HG02759 (cell line): ENCODE measurements around the gene AP3S2.
"Not testable (repeated sequence)": the region's sequence is repeated elsewhere in the genome, so short reads cannot be mapped to it uniquely, and the experiment has no call there.

ENCODE experiments used
- ATAC-seq: cut with Tn5 transposase; IDR thresholded peaks from one replicate; pipeline ENCODE4 v1.9.1; 2021; ENCODE audit warnings: mild to moderate bottlenecking, moderate library complexity; ENCODE audit not compliant: unreplicated experiment

AP3S2 gene

DNA sequence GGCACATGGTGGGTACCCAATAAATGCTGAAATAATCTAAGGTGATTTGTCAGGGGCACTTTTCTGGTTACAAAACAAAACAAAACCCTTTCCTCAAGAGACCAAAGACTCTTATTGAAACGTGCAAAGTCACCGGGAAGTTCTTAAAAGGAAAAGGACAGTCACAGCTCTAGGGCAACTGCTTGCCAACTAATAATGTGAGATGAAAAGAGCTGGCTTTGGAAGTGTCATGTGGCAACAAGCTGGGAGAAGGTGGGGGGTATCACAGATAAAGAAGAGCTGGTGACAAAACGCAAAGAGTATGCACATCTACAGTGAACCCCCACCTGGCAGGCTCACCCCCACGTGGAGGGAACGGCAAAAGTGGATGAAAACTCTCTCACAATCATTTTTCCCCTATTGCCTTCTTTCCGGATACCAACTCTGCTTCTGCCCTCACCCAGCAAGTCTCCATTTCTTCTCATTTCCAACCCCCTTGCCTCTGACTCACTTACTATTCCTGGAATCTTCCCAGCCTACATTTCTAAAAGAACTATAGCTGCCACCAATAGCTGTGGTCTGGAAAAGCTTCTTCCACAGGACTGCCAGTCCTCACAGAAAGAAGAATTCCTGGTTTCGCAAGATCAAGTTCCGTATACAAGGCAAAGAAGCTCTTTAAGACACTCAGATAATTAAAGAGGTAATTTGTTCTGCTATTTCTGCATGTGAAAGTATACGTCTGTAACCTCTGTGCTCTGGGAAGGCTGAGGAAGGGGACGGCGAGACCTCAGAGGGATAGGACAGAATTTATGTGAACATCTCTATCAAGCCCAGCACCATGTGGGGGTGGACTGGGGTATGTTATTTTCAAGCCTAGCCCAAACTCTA lies 57.3 kb downstream of the AP3S2 start:
- ATAC-seq: no peak

DNA sequence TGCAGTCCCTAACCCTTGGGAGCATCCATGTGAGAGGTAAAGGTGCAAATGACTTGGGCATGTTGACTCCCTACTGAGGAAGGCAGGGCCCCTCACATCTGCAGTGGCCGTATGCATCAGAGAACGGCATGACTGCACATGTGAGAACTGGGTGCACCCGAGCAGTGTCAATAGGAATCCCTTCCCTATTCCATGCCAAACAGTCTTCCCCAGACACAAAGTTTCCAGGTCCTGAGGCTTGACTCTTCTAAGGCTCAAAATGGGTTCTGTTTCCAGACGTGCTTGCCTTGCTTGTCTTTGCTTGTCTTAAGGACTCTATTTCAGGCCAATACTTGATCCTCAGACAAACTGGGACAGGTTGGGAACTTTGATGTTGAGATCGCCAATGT lies 58.6 kb downstream of the AP3S2 start:
- no peak for ATAC-seq

DNA sequence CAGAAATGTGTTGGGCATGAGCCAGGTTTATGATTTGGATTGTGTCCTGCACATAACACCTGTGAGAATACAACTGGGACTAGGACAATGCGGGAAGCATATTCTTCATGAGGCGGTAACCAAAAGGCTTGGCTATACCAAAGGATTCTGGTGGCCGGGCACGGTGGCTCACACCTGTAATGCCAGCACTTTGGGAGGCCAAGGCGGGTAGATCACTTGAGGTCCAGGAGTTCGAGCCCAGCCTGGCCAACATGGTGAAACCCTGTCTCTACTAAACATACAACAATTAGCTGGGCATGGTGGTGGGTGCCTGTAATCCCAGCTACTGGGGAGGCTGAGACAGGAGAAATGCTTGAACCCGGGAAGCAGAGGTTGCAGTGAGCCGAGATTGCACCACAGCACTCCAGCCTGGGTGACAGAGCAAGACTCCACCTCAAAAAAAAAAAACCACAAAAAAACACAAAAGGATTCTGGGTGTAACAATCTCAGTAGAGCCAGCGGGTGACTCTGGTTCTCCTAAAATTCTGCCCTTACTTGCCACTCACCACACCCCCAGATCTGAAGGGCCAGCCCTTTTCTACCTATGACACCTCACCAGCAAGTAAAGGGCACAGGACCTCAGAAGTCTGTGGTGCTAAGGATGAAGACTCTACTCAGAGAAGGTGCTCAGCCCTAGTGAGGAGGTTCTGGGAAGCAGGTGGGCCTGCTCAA lies 59.2 kb downstream of the AP3S2 start:
- not testable (repeated sequence) for ATAC-seq

DNA sequence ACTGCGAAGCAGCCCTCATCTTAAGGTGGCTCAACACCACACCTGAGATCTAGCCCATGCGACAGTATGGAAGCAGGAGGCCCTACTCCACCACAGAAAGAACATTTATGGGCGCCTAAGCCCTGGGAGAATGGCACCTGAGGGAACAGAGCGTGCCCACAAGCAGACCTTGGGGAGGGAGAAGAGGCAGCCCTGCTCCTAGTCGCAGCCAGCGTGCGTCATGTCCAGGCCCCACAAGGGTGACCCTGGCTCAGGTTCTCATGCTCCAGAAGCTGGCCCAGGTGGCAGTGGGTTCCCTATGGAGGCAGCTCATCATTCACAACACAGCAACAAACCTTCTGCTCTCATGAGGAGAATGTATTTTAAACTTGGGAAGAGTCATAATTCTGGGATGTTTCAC lies 59.8 kb downstream of the AP3S2 start:
- no peak for ATAC-seq

DNA sequence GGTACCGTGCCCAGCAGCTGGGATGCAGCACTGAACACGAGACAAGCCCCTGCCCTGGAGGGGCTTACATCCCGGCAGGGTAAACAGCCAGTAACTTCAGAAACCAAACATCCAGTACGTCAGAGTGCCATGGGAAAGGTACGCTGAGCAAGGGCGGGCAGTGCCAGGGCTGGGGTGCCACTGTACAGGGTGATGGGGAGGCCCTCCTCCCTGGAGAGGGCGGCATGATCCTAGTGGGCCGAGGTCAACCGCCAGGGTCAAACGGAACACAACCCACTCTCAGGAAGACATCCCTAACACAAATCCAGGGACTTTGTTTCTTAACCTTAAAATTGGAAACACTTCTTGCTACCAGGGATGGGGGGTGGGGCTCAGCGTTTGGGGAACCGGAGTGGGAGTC lies 63.2 kb downstream of the AP3S2 start:
- ATAC-seq: no peak

DNA sequence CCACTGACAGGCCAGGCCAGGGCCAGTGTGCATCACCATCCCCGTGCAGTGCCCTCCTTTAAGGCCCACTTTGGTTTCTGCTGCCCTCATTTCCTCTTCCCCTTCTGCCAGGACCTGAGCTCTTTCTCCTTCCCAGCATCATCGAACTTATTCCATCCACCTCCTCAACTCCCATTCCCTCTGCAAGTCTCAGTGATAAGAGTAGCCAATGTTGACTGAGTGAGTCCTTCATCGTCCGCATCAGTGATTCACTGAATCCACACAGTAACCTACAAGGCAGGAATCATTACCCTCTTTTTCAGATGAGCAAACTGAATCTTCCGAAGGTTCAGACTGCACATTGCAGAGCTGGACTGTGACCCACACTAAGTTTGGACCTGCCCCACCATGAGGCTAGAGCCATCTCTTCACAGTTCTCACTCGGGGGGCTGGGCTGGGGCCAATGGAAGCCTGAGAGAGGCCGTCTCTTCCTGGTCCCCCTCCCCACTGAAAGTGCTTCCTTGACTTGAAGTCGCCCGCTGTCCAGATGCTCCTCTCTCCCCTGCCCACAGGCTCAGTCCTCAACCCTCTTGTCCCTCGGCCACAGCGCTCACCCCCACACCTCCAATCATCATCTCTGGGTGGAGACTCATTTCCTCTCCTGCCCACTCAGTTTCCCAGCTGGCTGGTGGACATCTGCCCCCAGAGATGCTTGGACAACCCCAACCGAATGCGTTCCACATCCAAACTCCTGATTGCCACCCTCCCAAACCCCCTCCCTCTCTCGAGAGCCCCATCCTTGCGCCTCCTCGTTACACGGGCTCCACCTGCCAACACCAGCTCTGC lies 64.0 kb downstream of the AP3S2 start:
- no peak for ATAC-seq

DNA sequence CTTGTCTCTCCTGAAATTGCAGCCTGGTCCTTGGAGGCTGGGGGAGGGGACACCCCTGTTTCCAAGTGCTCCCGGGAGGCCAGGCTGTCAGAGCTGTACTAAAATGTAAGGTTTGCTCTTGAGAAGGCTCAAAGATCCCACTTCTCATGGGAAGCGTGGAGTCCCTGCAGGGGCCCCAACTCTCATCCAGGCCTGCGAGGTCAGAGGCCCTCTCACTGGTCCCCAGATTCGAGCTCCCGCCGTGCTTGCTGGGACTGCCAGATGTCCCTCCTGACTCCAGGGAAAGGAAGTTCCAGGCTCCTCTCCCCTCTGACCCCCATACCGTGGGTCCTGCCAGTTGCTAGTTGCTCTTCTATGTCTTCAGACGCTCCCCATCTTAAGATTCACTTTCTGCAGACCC lies 64.6 kb downstream of the AP3S2 start:
- no peak for ATAC-seq

DNA sequence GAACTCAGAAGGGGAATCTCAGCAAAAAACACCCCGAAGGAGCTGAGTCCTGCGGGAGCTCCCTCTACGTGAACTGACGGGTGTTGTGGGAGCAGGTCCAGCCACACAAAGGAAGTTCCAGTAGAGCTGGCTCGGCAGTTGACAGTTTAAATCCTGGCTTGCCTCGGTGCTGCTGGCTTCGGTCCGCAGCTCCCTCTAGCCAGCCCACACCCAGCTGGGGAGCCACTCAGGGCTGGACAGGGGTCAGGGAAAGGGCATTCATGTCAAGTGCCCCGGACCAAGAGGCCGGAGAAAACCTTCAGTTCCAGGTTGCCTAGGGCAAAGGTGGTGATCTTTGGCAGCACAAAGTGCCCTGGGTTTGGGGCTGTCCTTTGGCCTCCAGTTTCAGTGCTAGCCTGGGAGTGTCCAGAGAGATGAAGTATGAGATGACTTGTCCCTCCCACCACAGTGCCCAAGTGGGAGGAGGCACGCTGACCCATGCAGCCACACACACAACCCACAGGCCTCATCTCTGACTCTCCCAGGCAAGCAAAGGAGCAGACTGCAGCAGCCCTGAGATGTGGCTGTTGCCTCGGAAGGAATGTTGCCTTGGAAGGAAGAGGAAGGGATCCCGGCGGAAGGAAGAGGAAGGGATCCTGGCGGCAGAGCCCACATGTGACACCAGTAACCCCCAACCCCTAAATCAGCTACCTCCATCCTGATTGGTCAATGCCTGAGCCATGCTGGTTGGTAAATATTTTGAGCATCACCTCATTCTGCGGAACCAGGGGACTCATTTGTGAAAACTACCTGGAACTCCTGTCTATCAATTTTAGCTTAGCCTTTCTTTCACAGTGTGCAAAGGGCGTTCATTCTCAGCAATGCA lies 65.3 kb downstream of the AP3S2 start:
- no peak for ATAC-seq

DNA sequence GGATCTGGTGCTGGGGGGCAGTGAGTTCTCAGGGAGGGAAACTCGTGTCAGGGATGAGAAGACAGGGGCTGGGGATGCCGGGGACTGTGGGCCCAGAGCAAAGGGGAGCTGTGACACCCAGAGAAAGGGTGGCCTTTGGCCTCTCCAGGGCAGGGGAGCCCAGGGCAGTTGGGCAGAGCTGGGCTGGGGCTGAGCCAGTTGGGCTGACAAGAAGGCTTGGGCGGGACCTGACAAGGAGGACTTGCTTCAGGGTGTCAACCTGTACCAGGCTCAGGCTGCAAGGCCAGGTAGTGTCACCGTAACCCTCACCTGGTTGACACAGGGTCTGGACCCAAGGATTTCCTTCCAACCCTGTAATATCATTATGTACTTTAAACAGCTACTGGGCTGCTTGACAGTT lies 66.0 kb downstream of the AP3S2 start:
- ATAC-seq: no peak

DNA sequence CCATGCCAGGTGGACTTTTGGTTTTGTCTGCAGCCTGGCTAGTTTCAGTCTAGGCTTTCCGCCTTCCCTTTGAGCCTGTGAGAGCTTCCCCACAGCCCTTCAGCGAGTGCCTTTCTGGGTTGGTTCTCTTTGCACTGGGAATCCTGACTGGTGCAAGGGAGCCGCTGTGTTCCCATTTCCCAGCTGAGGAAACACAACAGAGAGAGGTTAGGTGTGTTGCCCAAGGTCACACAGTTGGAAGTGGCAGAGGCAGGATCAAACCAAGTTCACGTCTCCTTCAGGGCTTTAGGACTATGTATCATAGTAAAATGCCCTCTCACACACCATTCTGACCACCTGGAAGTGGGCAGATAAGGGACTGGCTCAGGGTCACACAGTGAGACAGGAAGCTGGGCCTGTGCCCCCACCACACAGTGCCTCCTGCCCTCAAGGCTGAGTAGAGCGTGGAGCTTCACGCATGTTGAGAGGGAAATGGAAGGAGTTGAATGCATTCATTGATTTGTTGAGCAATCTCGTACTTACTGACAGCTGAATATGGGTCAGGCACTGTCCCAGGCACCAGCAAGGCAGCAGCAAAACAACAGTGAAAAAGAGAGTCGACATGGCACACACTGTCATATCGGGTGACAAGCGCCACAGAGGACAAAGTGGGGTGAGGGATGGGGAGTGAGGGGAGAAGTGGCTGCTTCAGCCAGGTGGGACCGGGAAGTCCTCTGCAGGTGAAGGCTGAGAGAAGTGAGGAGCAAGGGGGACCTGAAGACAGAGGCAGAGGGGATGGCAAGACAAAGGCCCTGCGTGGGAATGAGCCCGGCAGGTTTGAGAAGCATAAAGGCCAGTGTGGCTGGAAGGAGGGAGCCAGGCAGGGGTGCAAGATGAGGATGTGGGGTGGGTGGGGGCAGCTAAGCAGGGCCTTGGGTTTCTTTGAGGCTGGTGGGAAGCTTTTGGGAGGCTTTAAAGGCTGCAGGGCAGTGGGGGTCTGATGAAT lies 66.8 kb downstream of the AP3S2 start:
- no peak for ATAC-seq

DNA sequence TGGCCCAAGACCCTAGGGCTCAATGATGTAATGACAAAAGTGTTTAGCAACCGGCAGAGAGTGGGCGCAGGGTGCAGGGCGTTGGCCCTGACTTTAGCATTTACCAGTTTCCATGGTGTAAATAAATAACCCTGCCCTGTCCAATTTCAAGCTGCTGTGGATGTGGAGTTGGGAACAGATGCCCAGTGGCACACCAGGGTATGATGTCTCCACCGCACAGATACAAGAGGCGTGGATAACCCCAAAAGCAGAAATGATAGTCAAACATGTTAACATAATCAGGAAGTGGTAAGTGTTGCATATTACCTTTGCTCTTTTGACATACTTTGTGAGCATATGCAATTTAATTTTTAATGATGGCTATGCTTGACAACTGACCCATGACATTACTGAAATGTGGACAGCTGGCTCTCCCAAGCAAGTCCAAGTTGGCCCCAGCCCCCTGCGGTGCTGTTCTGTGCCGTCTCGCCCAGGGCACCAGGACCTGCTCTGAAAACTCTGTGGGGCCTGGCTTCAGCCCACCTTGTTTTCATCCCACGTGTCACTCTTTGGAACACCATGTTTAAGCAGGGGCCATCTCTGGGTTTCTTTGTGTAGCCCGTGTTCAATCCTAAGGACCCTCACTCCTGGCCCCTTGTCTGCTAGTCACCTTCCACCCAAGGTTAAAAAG lies 68.4 kb downstream of the AP3S2 start:
- no peak for ATAC-seq

DNA sequence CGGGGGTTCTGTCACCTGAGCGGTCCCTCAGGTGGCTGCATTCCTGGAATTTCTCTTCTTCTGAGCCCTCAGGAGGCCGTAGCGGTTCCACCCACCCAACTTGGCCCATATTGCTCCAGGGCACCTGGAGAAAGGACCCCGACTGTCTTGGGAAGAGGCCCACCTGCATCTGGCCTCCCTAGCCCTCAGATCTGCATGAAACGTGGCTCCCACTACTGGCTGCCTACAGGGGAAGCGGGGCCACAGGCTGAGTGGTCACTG lies 69.3 kb downstream of the AP3S2 start:
- ATAC-seq: no peak

DNA sequence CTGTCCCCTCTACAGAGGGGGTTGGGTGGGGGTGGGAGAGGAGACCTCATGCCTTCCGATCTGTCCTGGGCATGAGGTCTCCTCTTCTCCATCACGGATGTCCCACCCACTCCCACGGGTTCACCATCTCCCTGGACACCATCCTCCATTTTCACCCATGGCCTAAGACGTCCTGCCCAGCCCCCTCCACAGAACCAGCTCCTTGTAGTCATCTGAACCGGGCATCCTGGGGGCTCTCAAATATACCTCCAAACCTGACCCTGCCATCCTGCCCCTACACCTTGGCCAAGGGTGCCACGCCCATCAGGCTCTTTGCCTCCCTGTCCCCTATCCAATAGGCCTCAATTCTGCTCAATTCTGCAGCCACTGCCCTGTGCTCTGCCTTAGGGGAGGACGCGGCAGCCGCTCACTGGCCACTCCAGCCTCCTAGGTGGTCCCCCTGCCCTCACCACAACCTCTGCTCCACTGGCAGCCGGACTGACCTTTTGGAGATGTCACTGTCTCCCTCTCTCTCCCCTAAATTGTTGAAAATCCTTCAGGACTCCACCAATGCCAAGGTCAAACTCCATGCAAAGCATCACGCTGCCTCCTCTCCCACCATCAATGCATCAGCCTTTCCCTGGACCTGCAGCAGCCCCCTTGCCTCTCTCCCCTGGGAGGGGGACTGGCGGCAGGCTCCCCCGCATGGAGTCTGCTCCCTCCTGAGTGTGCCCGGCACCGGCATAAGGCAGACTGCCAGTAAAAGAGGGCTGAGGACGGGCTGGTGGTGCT lies 69.8 kb downstream of the AP3S2 start:
- no peak for ATAC-seq

DNA sequence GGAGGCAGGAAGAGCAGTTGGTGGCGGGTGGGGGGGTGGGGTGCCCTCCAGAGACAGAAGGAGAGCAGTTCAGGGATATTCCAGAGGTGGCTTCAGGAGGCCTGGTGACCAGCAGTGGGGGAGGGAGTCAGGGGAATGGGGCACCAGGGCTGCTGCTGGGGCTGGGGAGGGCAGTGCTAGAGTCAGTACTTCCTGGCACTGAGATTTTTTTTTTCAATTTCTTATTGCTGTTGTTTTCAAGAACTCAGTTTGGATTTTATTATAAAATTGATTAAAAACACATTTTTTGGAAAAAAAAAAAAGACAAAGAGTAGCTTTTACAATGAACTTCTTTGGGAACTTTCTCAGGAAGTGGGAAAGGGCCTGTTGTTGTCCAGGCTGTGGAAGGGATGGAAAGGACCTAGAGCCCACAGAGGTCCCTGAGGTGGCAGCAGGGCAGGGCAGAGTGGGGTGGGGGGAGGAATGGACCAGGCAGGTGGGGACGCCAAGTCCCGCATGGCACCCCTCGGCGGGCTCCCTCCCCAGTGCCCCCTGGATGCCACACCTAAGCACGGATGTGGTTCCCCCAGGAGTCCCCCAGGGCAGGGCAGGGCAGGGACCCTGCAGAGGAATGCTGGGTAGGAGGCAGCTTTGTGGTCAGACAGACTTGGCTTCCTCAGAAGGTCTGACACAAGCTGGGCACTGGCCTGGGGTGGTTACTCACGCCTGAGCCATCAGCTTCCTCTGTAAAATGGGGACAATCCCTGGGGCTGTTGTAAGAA lies 70.7 kb downstream of the AP3S2 start:
- no peak for ATAC-seq

DNA sequence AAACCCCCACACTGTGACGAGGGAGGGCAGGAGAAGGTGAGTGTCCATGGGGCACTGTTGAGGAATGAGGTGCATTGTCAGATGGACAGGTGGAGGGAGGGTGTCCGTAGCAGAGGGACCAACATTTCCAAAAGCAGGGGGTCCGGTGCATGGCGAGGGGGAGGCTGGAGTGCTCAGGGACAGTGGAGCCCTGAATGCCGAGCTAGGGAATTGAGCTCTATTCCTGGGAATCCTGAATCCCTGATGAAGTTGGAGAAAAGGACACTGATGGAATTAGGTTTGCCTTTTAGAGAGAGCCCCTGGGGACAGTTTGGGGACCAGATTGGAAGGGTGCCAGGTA lies 71.2 kb downstream of the AP3S2 start:
- no peak for ATAC-seq

DNA sequence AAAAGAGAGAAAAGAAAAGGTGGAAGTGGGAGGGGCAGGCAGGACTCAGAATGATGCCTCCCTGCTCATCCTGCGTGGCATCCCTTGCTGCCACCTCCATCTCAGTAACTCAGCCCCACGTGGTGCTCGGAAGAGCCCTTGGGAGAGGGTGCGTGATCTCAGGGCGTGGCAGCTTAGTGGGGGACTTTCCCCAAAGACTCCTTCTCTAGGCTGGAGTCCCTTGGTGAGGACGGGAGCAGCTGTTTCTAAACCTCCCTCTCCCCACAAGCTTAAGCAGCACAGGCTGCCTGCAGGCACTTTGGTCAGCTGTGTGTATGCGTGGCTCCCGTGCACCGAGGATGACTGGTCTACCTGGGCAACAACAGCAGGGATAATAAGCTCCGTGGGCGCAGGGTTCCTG lies 71.8 kb downstream of the AP3S2 start:
- no peak for ATAC-seq

DNA sequence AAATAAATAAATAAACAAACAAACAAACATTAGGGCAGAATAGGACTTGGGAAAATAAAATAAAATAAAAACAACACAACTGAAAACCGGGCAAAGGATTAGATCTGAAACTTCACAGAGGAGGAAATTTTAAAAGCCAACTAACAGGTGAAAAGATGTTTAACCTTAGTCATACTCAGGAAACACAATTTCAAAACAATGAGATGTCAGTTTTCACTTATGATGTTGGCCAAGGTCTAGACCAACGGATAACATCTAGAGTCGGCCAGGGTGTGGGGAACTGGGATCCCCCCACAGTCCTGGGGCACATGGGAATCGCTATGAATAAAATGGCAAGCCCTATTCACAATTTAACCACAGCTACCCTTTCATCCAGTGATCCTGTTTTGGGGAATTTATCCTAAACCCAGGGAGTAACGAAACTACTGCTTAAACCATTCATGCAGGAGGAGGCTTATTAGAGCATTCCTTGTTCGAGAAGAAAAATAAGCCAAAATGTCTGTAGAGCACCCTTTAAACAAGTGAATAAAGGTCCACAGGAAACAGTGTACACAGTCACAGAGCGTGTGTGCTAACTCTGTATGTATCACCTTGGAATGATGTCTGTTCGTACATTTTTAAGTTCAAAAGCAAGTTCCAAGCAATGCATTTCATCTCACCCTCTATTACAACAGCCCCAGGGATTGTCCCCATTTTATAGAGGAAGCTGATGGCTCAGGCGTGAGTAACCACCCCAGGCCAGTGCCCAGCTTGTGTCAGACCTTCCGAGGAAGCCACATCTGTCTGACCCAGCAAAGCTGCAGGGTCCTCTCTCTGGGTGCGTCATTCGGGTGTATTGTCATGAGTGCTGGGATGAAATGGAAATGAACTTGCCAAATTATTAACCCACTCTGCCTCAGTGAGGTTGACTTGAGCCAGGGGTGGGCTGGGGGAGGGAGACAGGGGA lies 72.9 kb downstream of the AP3S2 start:
- no peak for ATAC-seq
